CD4-positive, alpha-beta T cell treated with Interleukin-4 for 4 hours (primary cell): Measurements from ENCODE around the gene MAP4K3.
"Not testable (repeated sequence)": the region's sequence is repeated elsewhere in the genome, so short reads cannot be mapped to it uniquely, and the experiment has no call there.

Experiments used
- DNase-seq: peaks from one replicate; pipeline ENCODE4 v3.0.0-alpha.2; 2020

The MAP4K3 gene

GRCh38 chr2:39370101-39370500, 67.0 kb downstream of the MAP4K3 start:
- DNase-seq: no peak

- no peak for DNase-seq
Measured at GRCh38 chr2:39368846-39369245, 68.2 kb downstream of the MAP4K3 start.

- DNase-seq: no peak
Measured at GRCh38 chr2:39368376-39368775, 68.7 kb downstream of the MAP4K3 start.

GRCh38 chr2:39362595-39362994, 74.5 kb downstream of the MAP4K3 start:
- DNase-seq: no peak

GRCh38 chr2:39361511-39361910, 75.6 kb downstream of the MAP4K3 start:
- no peak for DNase-seq

GRCh38 chr2:39360342-39360741, 76.7 kb downstream of the MAP4K3 start:
- DNase-seq: not testable (repeated sequence)

GRCh38 chr2:39359453-39360038, 77.5 kb downstream of the MAP4K3 start:
- DNase-seq: no peak

- no peak for DNase-seq
Measured at GRCh38 chr2:39356922-39357639, 80.0 kb downstream of the MAP4K3 start.

GRCh38 chr2:39350658-39351057, 86.4 kb downstream of the MAP4K3 start:
- DNase-seq: no peak

- no peak for DNase-seq
Measured at GRCh38 chr2:39338502-39338901, 98.6 kb downstream of the MAP4K3 start.

GRCh38 chr2:39335930-39336329, 101.2 kb downstream of the MAP4K3 start:
- DNase-seq: no peak

- no peak for DNase-seq
Measured at GRCh38 chr2:39334978-39335377, 102.1 kb downstream of the MAP4K3 start.

- no peak for DNase-seq
Measured at GRCh38 chr2:39334529-39334928, 102.6 kb downstream of the MAP4K3 start.

- DNase-seq: no peak
Measured at GRCh38 chr2:39326644-39327043, 110.4 kb downstream of the MAP4K3 start.

GRCh38 chr2:39325966-39326365, 111.1 kb downstream of the MAP4K3 start:
- DNase-seq: no peak

- DNase-seq: not testable (repeated sequence)
Measured at GRCh38 chr2:39321056-39322035, 115.7 kb downstream of the MAP4K3 start.

GRCh38 chr2:39320162-39320561, 116.9 kb downstream of the MAP4K3 start:
- no peak for DNase-seq

GRCh38 chr2:39313575-39313974, 123.5 kb downstream of the MAP4K3 start:
- DNase-seq: no peak

GRCh38 chr2:39311469-39311868, 125.6 kb downstream of the MAP4K3 start:
- DNase-seq: no peak

GRCh38 chr2:39308778-39309177, 128.3 kb downstream of the MAP4K3 start:
- DNase-seq: no peak

- DNase-seq: no peak
Measured at GRCh38 chr2:39306626-39307025, 130.5 kb downstream of the MAP4K3 start.

- no peak for DNase-seq
Measured at GRCh38 chr2:39304729-39305128, 132.4 kb downstream of the MAP4K3 start.

GRCh38 chr2:39304200-39304599, 132.9 kb downstream of the MAP4K3 start:
- DNase-seq: no peak

GRCh38 chr2:39301352-39301751, 135.7 kb downstream of the MAP4K3 start:
- no peak for DNase-seq
